ENCODE results near the gene THADA. TPM values are rescaled to one million over a fixed set of nuclear protein-coding genes. Genes with fewer than 3 reads are reported as not detected.
A peak's percentile ranks its signal among the peaks of the same experiment; 100 is the strongest.

The THADA gene
- polyA plus RNA-seq, 3 donors from 2014 or later: 4.2 to 16.2 (median 8.9) TPM

- Mint-ChIP-seq H3K4me3 (no peak overlapping the region), H3K27ac (no peak overlapping the region), H3K36me3 (peaks cover 5 to 12% (median 11%) of the 10 kb centered on the region in 3 donors), H3K27me3 (ENCODE audit: low read depth in 3 of 3) (peaks cover 0 to 2% (median 0%) of the 10 kb centered on the region in 3 donors), H3K9me3 (no peaks in the 10 kb centered on the region), H3K4me1 (no peaks in the 10 kb centered on the region)
- DNase-seq: no peak
Measured at GRCh38 chr2:43472527-43473194, 123.2 kb downstream of the THADA start.

GRCh38 chr2:43469713-43470112 is 126.1 kb downstream of the THADA start:
- no peak overlapping the region for H3K4me3 Mint-ChIP-seq
- peaks cover 10 to 20% (median 14%) of the 10 kb centered on the region in 3 donors for H3K36me3 Mint-ChIP-seq

GRCh38 chr2:43469094-43469493 is 126.7 kb downstream of the THADA start:
- no peak overlapping the region for H3K27ac Mint-ChIP-seq
- H3K9me3 Mint-ChIP-seq: no peaks in the 10 kb centered on the region
- no peaks in the 10 kb centered on the region for H3K4me1 Mint-ChIP-seq
- DNase-seq: no peak
- H3K36me3 Mint-ChIP-seq: peaks cover 8 to 14% (median 13%) of the 10 kb centered on the region in 3 donors
- peaks cover 0 to 2% (median 0%) of the 10 kb centered on the region in 3 donors for H3K27me3 Mint-ChIP-seq (ENCODE audit: low read depth in 3 of 3)
- no peak overlapping the region for H3K4me3 Mint-ChIP-seq

More at GRCh38 chr2:43469713-43470112, 126.1 kb downstream of the THADA start:
- H3K27ac Mint-ChIP-seq: no peak overlapping the region
- no peak for DNase-seq
- H3K9me3 Mint-ChIP-seq: no peaks in the 10 kb centered on the region
- peaks cover 0 to 2% (median 0%) of the 10 kb centered on the region in 3 donors for H3K27me3 Mint-ChIP-seq (ENCODE audit: low read depth in 3 of 3)
- no peaks in the 10 kb centered on the region for H3K4me1 Mint-ChIP-seq

- DNase-seq: no peak
- Mint-ChIP-seq H3K27ac (no peak overlapping the region), H3K9me3 (no peaks in the 10 kb centered on the region), H3K4me1 (no peaks in the 10 kb centered on the region), H3K4me3 (no peak overlapping the region), H3K27me3 (ENCODE audit: low read depth in 3 of 3) (peaks cover 0 to 2% (median 0%) of the 10 kb centered on the region in 3 donors), H3K36me3 (peaks cover 8 to 10% (median 9%) of the 10 kb centered on the region in 3 donors)
Measured at GRCh38 chr2:43467891-43468290, 127.9 kb downstream of the THADA start.

- H3K36me3 Mint-ChIP-seq: peaks cover 4 to 13% (median 9%) of the 10 kb centered on the region in 3 donors
- no peak overlapping the region for H3K4me3 Mint-ChIP-seq
- H3K9me3 Mint-ChIP-seq: no peaks in the 10 kb centered on the region
- H3K27ac Mint-ChIP-seq: no peak overlapping the region
- H3K4me1 Mint-ChIP-seq: peaks cover 9 to 19% of the 10 kb centered on the region in 2 donors
- no peak for DNase-seq
- peaks cover 0 to 2% (median 0%) of the 10 kb centered on the region in 3 donors for H3K27me3 Mint-ChIP-seq (ENCODE audit: low read depth in 3 of 3)
Measured at GRCh38 chr2:43465234-43465633, 130.6 kb downstream of the THADA start.

GRCh38 chr2:43464590-43464989 is 131.2 kb downstream of the THADA start:
- no peak for DNase-seq
- H3K27me3 Mint-ChIP-seq (ENCODE audit: low read depth in 3 of 3): peaks cover 0 to 2% (median 0%) of the 10 kb centered on the region in 3 donors
- no peak overlapping the region for H3K4me3 Mint-ChIP-seq
- H3K9me3 Mint-ChIP-seq: no peaks in the 10 kb centered on the region
- peak overlapping the region in 1 of 6 donors; percentile 30 for H3K27ac Mint-ChIP-seq
- peaks cover 9 to 20% of the 10 kb centered on the region in 2 donors for H3K4me1 Mint-ChIP-seq
- H3K36me3 Mint-ChIP-seq: peaks cover 4 to 13% (median 9%) of the 10 kb centered on the region in 3 donors

- no peaks in the 10 kb centered on the region for H3K27me3 Mint-ChIP-seq (ENCODE audit: low read depth in 3 of 3)
- no peak overlapping the region for H3K27ac Mint-ChIP-seq
- peaks cover 11 to 27% of the 10 kb centered on the region in 2 donors for H3K4me1 Mint-ChIP-seq
- DNase-seq: no peak
- H3K4me3 Mint-ChIP-seq: no peak overlapping the region
- H3K9me3 Mint-ChIP-seq: no peaks in the 10 kb centered on the region
- H3K36me3 Mint-ChIP-seq: peaks cover 4 to 19% (median 14%) of the 10 kb centered on the region in 3 donors
Measured at GRCh38 chr2:43462866-43463641, 132.8 kb downstream of the THADA start.

- Mint-ChIP-seq H3K4me1 (peaks cover 12 to 30% of the 10 kb centered on the region in 2 donors), H3K9me3 (no peaks in the 10 kb centered on the region), H3K27ac (peak overlapping the region in 5 of 6 donors; percentile 12 to 58 (median 41)), H3K36me3 (peaks cover 4 to 19% (median 14%) of the 10 kb centered on the region in 3 donors), H3K4me3 (no peak overlapping the region), H3K27me3 (ENCODE audit: low read depth in 3 of 3) (no peaks in the 10 kb centered on the region)
- no peak for DNase-seq
Measured at GRCh38 chr2:43461453-43462073, 134.3 kb downstream of the THADA start.

- H3K27me3 Mint-ChIP-seq (ENCODE audit: low read depth in 3 of 3): no peaks in the 10 kb centered on the region
- peak overlapping the region in 3 of 6 donors; percentile 6 to 42 (median 9) for H3K27ac Mint-ChIP-seq
Measured at GRCh38 chr2:43460611-43461365, 135.1 kb downstream of the THADA start.

GRCh38 chr2:43460174-43460546 is 135.7 kb downstream of the THADA start:
- Mint-ChIP-seq H3K4me3 (no peak overlapping the region), H3K9me3 (no peaks in the 10 kb centered on the region), H3K4me1 (peaks cover 25 to 44% of the 10 kb centered on the region in 2 donors), H3K27ac (peak overlapping the region in 2 of 6 donors; percentile 6 to 42), H3K36me3 (peaks cover 5 to 8% (median 7%) of the 10 kb centered on the region in 3 donors), H3K27me3 (ENCODE audit: low read depth in 3 of 3) (peaks cover 0 to 2% (median 0%) of the 10 kb centered on the region in 3 donors)
- no peak for DNase-seq

More at GRCh38 chr2:43460611-43461365, 135.1 kb downstream of the THADA start:
- Mint-ChIP-seq H3K9me3 (no peaks in the 10 kb centered on the region), H3K4me3 (no peak overlapping the region), H3K36me3 (peaks cover 4 to 12% (median 11%) of the 10 kb centered on the region in 3 donors), H3K4me1 (peaks cover 19 to 38% of the 10 kb centered on the region in 2 donors)
- no peak for DNase-seq

GRCh38 chr2:43459446-43460173 is 136.2 kb downstream of the THADA start:
- Mint-ChIP-seq H3K4me3 (no peak overlapping the region), H3K36me3 (peaks cover 5 to 10% (median 8%) of the 10 kb centered on the region in 3 donors), H3K9me3 (no peaks in the 10 kb centered on the region), H3K27me3 (ENCODE audit: low read depth in 3 of 3) (peaks cover 0 to 2% (median 0%) of the 10 kb centered on the region in 3 donors), H3K27ac (peak overlapping the region in 2 of 6 donors; percentile 8 to 35), H3K4me1 (peaks cover 27 to 48% of the 10 kb centered on the region in 2 donors)
- no peak for DNase-seq

GRCh38 chr2:43458014-43458628 is 137.7 kb downstream of the THADA start:
- DNase-seq: no peak
- no peak overlapping the region for H3K4me3 Mint-ChIP-seq
- peak overlapping the region in 1 of 6 donors; percentile 54 for H3K27ac Mint-ChIP-seq
- peaks cover 5 to 12% (median 8%) of the 10 kb centered on the region in 3 donors for H3K36me3 Mint-ChIP-seq
- peaks cover 0 to 2% (median 0%) of the 10 kb centered on the region in 3 donors for H3K27me3 Mint-ChIP-seq (ENCODE audit: low read depth in 3 of 3)
- peaks cover 27 to 48% of the 10 kb centered on the region in 2 donors for H3K4me1 Mint-ChIP-seq
- H3K9me3 Mint-ChIP-seq: no peaks in the 10 kb centered on the region

All from immature natural killer cell (primary cell).